Activated naive CD8-positive, alpha-beta T cell treated with anti-CD3 and anti-CD28 coated beads, Interleukin-2, amount 50 U/mL, for 24 hours (primary cell): ENCODE measurements around the gene SEZ6.

Experiments
- ATAC-seq: fragments of 150-1000 bp; cut with Tn5 transposase; one replicate; pipeline ENCODE4 v1.10.0; 2021
- DNase-seq: peaks from one replicate; pipeline ENCODE4 v3.0.0; 2021
- H3K27ac Mint-ChIP-seq: one replicate; pipeline ENCODE4 v1.8.0; 2021; ENCODE audit warnings: mild to moderate bottlenecking, mixed read lengths
- H3K27me3 Mint-ChIP-seq: one replicate; pipeline ENCODE4 v1.8.0; 2021; ENCODE audit warnings: mixed read lengths
- H3K36me3 Mint-ChIP-seq: one replicate; pipeline ENCODE4 v1.8.0; 2021; ENCODE audit warnings: low read depth, mixed read lengths
- H3K4me1 Mint-ChIP-seq: one replicate; pipeline ENCODE4 v1.8.0; 2021; ENCODE audit warnings: mixed read lengths
- H3K4me3 Mint-ChIP-seq: one replicate; pipeline ENCODE4 v1.8.0; 2021; ENCODE audit warnings: mild to moderate bottlenecking, moderate library complexity, mixed read lengths
- H3K9me3 Mint-ChIP-seq: one replicate; pipeline ENCODE4 v1.8.0; 2021; ENCODE audit warnings: mixed read lengths

The SEZ6 gene

GRCh38 chr17:28982131-28982793, 23.6 kb downstream of the SEZ6 start:
- Mint-ChIP-seq H3K4me1 (peaks cover 20% of the 10 kb centered on the region), H3K36me3 (no peaks in the 10 kb centered on the region), H3K4me3 (peak overlapping the region; percentile 16), H3K9me3 (no peaks in the 10 kb centered on the region), H3K27me3 (no peaks in the 10 kb centered on the region), H3K27ac (peak overlapping the region; percentile 82)
- DNase-seq: peak; percentile 41
- ATAC-seq: peak; percentile 79

- Mint-ChIP-seq H3K36me3 (no peaks in the 10 kb centered on the region), H3K27ac (no peak overlapping the region), H3K9me3 (no peaks in the 10 kb centered on the region), H3K4me3 (no peak overlapping the region), H3K4me1 (peaks cover 18% of the 10 kb centered on the region), H3K27me3 (no peaks in the 10 kb centered on the region)
- ATAC-seq (no peak), DNase-seq (no peak)
Observed at GRCh38 chr17:28978356-28978964, 27.4 kb downstream of the SEZ6 start.

- no peaks in the 10 kb centered on the region for H3K27me3 Mint-ChIP-seq
- no peak overlapping the region for H3K4me3 Mint-ChIP-seq
- H3K36me3 Mint-ChIP-seq: no peaks in the 10 kb centered on the region
Observed at GRCh38 chr17:28977659-28978355, 28.0 kb downstream of the SEZ6 start.

GRCh38 chr17:28975646-28976045, 30.2 kb downstream of the SEZ6 start:
- Mint-ChIP-seq H3K27me3 (no peaks in the 10 kb centered on the region), H3K4me1 (no peaks in the 10 kb centered on the region), H3K9me3 (no peaks in the 10 kb centered on the region), H3K36me3 (no peaks in the 10 kb centered on the region), H3K4me3 (no peak overlapping the region), H3K27ac (no peak overlapping the region)
- DNase-seq: no peak
- no peak for ATAC-seq

More at GRCh38 chr17:28977659-28978355, 28.0 kb downstream of the SEZ6 start:
- H3K9me3 Mint-ChIP-seq: no peaks in the 10 kb centered on the region
- DNase-seq (no peak), ATAC-seq (no peak)
- H3K27ac Mint-ChIP-seq: no peak overlapping the region
- peaks cover 11% of the 10 kb centered on the region for H3K4me1 Mint-ChIP-seq

- no peaks in the 10 kb centered on the region for H3K4me1 Mint-ChIP-seq
- H3K36me3 Mint-ChIP-seq: no peaks in the 10 kb centered on the region
- H3K4me3 Mint-ChIP-seq: no peak overlapping the region
- DNase-seq (no peak), ATAC-seq (no peak)
- no peak overlapping the region for H3K27ac Mint-ChIP-seq
- no peaks in the 10 kb centered on the region for H3K27me3 Mint-ChIP-seq
- H3K9me3 Mint-ChIP-seq: no peaks in the 10 kb centered on the region
Observed at GRCh38 chr17:28975031-28975430, 30.8 kb downstream of the SEZ6 start.

- Mint-ChIP-seq H3K4me1 (no peaks in the 10 kb centered on the region), H3K36me3 (no peaks in the 10 kb centered on the region), H3K27ac (no peak overlapping the region), H3K27me3 (no peaks in the 10 kb centered on the region), H3K4me3 (no peak overlapping the region), H3K9me3 (no peaks in the 10 kb centered on the region)
- ATAC-seq: no peak
- no peak for DNase-seq
Observed at GRCh38 chr17:28974451-28974850, 31.4 kb downstream of the SEZ6 start.

GRCh38 chr17:28973425-28973824, 32.4 kb downstream of the SEZ6 start:
- no peak for ATAC-seq
- H3K27me3 Mint-ChIP-seq: no peaks in the 10 kb centered on the region
- H3K36me3 Mint-ChIP-seq: no peaks in the 10 kb centered on the region
- H3K4me3 Mint-ChIP-seq: no peak overlapping the region
- H3K27ac Mint-ChIP-seq: no peak overlapping the region
- no peaks in the 10 kb centered on the region for H3K4me1 Mint-ChIP-seq
- no peak for DNase-seq
- H3K9me3 Mint-ChIP-seq: no peaks in the 10 kb centered on the region

- ATAC-seq (no peak), DNase-seq (no peak)
- Mint-ChIP-seq H3K27ac (no peak overlapping the region), H3K27me3 (no peaks in the 10 kb centered on the region), H3K4me1 (no peaks in the 10 kb centered on the region), H3K36me3 (no peaks in the 10 kb centered on the region), H3K4me3 (no peak overlapping the region), H3K9me3 (no peaks in the 10 kb centered on the region)
Observed at GRCh38 chr17:28972437-28972836, 33.4 kb downstream of the SEZ6 start.

GRCh38 chr17:28970879-28971278, 35.0 kb downstream of the SEZ6 start:
- Mint-ChIP-seq H3K27me3 (no peaks in the 10 kb centered on the region), H3K9me3 (no peaks in the 10 kb centered on the region), H3K36me3 (no peaks in the 10 kb centered on the region), H3K4me1 (no peaks in the 10 kb centered on the region), H3K27ac (no peak overlapping the region), H3K4me3 (no peak overlapping the region)
- DNase-seq: no peak
- no peak for ATAC-seq

GRCh38 chr17:28969706-28970393, 36.0 kb downstream of the SEZ6 start:
- Mint-ChIP-seq H3K4me1 (no peaks in the 10 kb centered on the region), H3K27me3 (no peaks in the 10 kb centered on the region), H3K4me3 (no peak overlapping the region), H3K27ac (no peak overlapping the region), H3K9me3 (no peaks in the 10 kb centered on the region), H3K36me3 (no peaks in the 10 kb centered on the region)
- no peak for DNase-seq
- ATAC-seq: no peak

GRCh38 chr17:28968914-28969295, 36.9 kb downstream of the SEZ6 start:
- H3K27me3 Mint-ChIP-seq: no peaks in the 10 kb centered on the region
- H3K27ac Mint-ChIP-seq: no peak overlapping the region
- no peaks in the 10 kb centered on the region for H3K4me1 Mint-ChIP-seq

GRCh38 chr17:28968231-28968913, 37.5 kb downstream of the SEZ6 start:
- no peaks in the 10 kb centered on the region for H3K4me1 Mint-ChIP-seq
- ATAC-seq: no peak
- DNase-seq: no peak
- H3K27ac Mint-ChIP-seq: no peak overlapping the region
- no peaks in the 10 kb centered on the region for H3K9me3 Mint-ChIP-seq
- H3K36me3 Mint-ChIP-seq: no peaks in the 10 kb centered on the region
- H3K27me3 Mint-ChIP-seq: no peaks in the 10 kb centered on the region
- H3K4me3 Mint-ChIP-seq: no peak overlapping the region

More at GRCh38 chr17:28968914-28969295, 36.9 kb downstream of the SEZ6 start:
- no peak overlapping the region for H3K4me3 Mint-ChIP-seq
- DNase-seq: no peak
- no peaks in the 10 kb centered on the region for H3K36me3 Mint-ChIP-seq
- ATAC-seq: no peak
- H3K9me3 Mint-ChIP-seq: no peaks in the 10 kb centered on the region

GRCh38 chr17:28967221-28968135, 38.4 kb downstream of the SEZ6 start:
- Mint-ChIP-seq H3K36me3 (no peaks in the 10 kb centered on the region), H3K9me3 (no peaks in the 10 kb centered on the region), H3K27ac (no peak overlapping the region), H3K4me3 (no peak overlapping the region), H3K27me3 (no peaks in the 10 kb centered on the region), H3K4me1 (no peaks in the 10 kb centered on the region)
- ATAC-seq: no peak
- DNase-seq: no peak
